ENCODE measurements around the gene KAT2B. TPM values are rescaled to one million over a fixed set of nuclear protein-coding genes. Genes with fewer than 3 reads are reported as not detected.
A peak's percentile ranks its signal among the peaks of the same experiment; 100 is the strongest.

KAT2B gene
- total and polyA plus RNA-seq, 4 donors, result 9.3 to 42.6 (median 17.3) TPM

DNA sequence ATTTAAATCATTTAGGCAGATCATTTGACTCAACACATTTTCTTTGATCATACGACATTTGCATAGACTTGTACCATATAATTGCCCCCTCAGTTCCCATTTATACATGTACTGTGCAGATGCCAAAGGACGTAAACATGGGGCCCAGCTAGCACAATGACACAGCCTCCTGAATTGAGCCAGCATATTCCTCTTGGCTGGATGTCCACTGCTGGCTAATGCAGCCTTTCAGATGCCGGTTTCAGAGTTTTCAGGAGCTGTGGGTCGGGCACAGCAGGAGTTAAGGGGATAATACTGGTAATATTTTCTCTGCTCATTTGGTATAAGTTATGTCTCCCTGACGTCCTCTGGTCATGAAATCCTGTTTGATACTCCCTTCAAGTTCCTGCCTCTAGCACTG, 39.4 kb downstream of the KAT2B start:
- no peak overlapping the region for H3K27ac ChIP-seq (ENCODE audit: low read depth in 1 of 2, low read length in 1 of 2)
- no peaks in the 10 kb centered on the region for H3K9me3 ChIP-seq (ENCODE audit: control insufficient read depth in 4 of 4, insufficient read depth in 3 of 4, low read length in 3 of 4)
- H3K4me3 ChIP-seq, result no peak overlapping the region
- no peak for ATAC-seq (ENCODE audit: insufficient read depth, low FRiP score)
- no peak for DNase-seq
- WGBS, 2 donors, result 94 to 97% methylated on average over 5 of the region's 5 CpGs
- peaks cover 0 to 10% (median 5%) of the 10 kb centered on the region in 5 donors for H3K4me1 ChIP-seq (ENCODE audit: control insufficient read depth in 5 of 5, insufficient read depth in 5 of 5, low read length in 5 of 5)
- TF ChIP-seq, protein P1, sequence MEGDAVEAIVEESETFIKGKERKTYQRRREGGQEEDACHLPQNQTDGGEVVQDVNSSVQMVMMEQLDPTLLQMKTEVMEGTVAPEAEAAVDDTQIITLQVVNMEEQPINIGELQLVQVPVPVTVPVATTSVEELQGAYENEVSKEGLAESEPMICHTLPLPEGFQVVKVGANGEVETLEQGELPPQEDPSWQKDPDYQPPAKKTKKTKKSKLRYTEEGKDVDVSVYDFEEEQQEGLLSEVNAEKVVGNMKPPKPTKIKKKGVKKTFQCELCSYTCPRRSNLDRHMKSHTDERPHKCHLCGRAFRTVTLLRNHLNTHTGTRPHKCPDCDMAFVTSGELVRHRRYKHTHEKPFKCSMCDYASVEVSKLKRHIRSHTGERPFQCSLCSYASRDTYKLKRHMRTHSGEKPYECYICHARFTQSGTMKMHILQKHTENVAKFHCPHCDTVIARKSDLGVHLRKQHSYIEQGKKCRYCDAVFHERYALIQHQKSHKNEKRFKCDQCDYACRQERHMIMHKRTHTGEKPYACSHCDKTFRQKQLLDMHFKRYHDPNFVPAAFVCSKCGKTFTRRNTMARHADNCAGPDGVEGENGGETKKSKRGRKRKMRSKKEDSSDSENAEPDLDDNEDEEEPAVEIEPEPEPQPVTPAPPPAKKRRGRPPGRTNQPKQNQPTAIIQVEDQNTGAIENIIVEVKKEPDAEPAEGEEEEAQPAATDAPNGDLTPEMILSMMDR (IDR thresholded peaks at IDR 0.05; ENCODE audit: control extremely low read depth, extremely low read depth), result no peak
- H3K36me3 ChIP-seq (ENCODE audit: control insufficient read depth in 4 of 4, insufficient read depth in 4 of 4, low read length in 4 of 4), result peaks cover 0 to 2% (median under 1%) of the 10 kb centered on the region in 4 donors
- H3K27me3 ChIP-seq (ENCODE audit: control insufficient read depth in 3 of 3, insufficient read depth in 3 of 3, low read length in 2 of 3), result no peaks in the 10 kb centered on the region
- no peak overlapping the region for H3K9ac ChIP-seq (ENCODE audit: insufficient read depth in 1 of 2, low read length in 2 of 2)

- WGBS, 2 donors, result 17 to 21% methylated on average over 8 of the region's 8 CpGs
- ATAC-seq (ENCODE audit: insufficient read depth, low FRiP score) (no peak), DNase-seq (peak; percentile 18 to 67 (median 34))
- no peak overlapping the region for H3K9ac ChIP-seq (ENCODE audit: insufficient read depth in 1 of 2, low read length in 2 of 2)
- TF ChIP-seq, protein P1 (IDR thresholded peaks at IDR 0.05; ENCODE audit: control extremely low read depth, extremely low read depth), result no peak
- peaks cover 0 to 7% (median 5%) of the 10 kb centered on the region in 5 donors for H3K4me1 ChIP-seq (ENCODE audit: control insufficient read depth in 5 of 5, insufficient read depth in 5 of 5, low read length in 5 of 5)
- H3K4me3 ChIP-seq, result no peak overlapping the region
- peaks cover 0 to 2% (median 0%) of the 10 kb centered on the region in 4 donors for H3K36me3 ChIP-seq (ENCODE audit: control insufficient read depth in 4 of 4, insufficient read depth in 4 of 4, low read length in 4 of 4)
- peak overlapping the region in 1 of 2 donors; percentile 28 for H3K27ac ChIP-seq (ENCODE audit: low read depth in 1 of 2, low read length in 1 of 2)
- H3K27me3 ChIP-seq (ENCODE audit: control insufficient read depth in 3 of 3, insufficient read depth in 3 of 3, low read length in 2 of 3), result no peaks in the 10 kb centered on the region
- no peaks in the 10 kb centered on the region for H3K9me3 ChIP-seq (ENCODE audit: control insufficient read depth in 4 of 4, insufficient read depth in 3 of 4, low read length in 3 of 4)
Observed at GRCh38 chr3:20080956-20081554, 40.8 kb downstream of the KAT2B start.

DNA sequence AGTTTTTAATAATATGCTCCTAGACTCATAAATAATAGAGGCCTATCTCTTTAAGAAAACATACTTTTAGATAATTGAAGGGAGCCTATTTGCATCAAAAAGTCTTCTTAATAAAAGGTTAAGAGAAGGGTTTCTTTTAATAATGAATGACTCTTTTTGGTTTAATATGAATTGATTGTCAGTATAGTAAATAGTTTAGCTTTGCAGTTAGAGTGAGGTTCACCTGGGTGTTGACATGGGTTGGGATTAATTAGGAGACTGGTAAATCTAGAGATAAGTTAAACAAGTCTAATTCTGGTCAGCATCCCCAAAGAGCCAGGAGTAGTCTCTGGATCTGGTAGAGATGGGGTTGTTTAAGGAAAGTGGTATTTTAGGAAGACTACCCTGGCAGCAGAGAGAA, 43.0 kb downstream of the KAT2B start:
- Histone ChIP-seq H3K4me3 (no peak overlapping the region), H3K36me3 (ENCODE audit: control insufficient read depth in 4 of 4, insufficient read depth in 4 of 4, low read length in 4 of 4) (peaks cover 0 to 5% (median 3%) of the 10 kb centered on the region in 4 donors), H3K4me1 (ENCODE audit: control insufficient read depth in 5 of 5, insufficient read depth in 5 of 5, low read length in 5 of 5) (peaks cover 0 to 6% (median 0%) of the 10 kb centered on the region in 5 donors), H3K9me3 (ENCODE audit: control insufficient read depth in 4 of 4, insufficient read depth in 3 of 4, low read length in 3 of 4) (no peaks in the 10 kb centered on the region), H3K27me3 (ENCODE audit: control insufficient read depth in 3 of 3, insufficient read depth in 3 of 3, low read length in 2 of 3) (no peaks in the 10 kb centered on the region), H3K9ac (ENCODE audit: insufficient read depth in 1 of 2, low read length in 2 of 2) (no peak overlapping the region), H3K27ac (ENCODE audit: low read depth in 1 of 2, low read length in 1 of 2) (no peak overlapping the region)
- ATAC-seq (ENCODE audit: insufficient read depth, low FRiP score), result no peak
- no peak for DNase-seq
- TF ChIP-seq, protein P1 (IDR thresholded peaks at IDR 0.05; ENCODE audit: control extremely low read depth, extremely low read depth), result no peak

DNA sequence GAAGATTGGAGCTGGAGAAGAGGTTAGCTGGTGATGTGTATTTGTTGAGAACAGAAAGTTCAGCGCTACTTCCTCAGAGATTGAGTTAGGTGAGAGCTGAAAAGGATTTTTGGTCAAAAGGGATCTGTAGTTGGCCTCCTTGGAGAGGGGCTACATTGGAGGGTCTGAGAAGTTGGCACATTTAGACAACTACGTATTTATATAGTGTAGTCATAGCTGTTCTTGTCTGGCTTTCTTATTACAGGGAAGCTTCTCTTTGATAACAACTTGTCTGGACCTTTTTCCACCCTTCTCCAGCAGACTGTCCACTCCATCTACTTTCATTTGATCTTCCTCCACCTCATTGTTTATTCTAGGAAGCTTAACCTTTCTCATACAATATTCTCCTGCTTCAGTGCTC, 43.7 kb downstream of the KAT2B start:
- 100% methylated on average over 2 of the region's 2 CpGs for WGBS, 2 donors
- TF ChIP-seq, protein P1 (IDR thresholded peaks at IDR 0.05; ENCODE audit: control extremely low read depth, extremely low read depth), result no peak
- H3K9ac ChIP-seq (ENCODE audit: insufficient read depth in 1 of 2, low read length in 2 of 2), result no peak overlapping the region
- DNase-seq (no peak), ATAC-seq (ENCODE audit: insufficient read depth, low FRiP score) (no peak)
- H3K27me3 ChIP-seq (ENCODE audit: control insufficient read depth in 3 of 3, insufficient read depth in 3 of 3, low read length in 2 of 3), result no peaks in the 10 kb centered on the region
- H3K4me1 ChIP-seq (ENCODE audit: control insufficient read depth in 5 of 5, insufficient read depth in 5 of 5, low read length in 5 of 5), result peaks cover 0 to 6% (median 0%) of the 10 kb centered on the region in 5 donors
- H3K9me3 ChIP-seq (ENCODE audit: control insufficient read depth in 4 of 4, insufficient read depth in 3 of 4, low read length in 3 of 4), result no peaks in the 10 kb centered on the region
- H3K36me3 ChIP-seq (ENCODE audit: control insufficient read depth in 4 of 4, insufficient read depth in 4 of 4, low read length in 4 of 4), result peaks cover 0 to 5% (median 3%) of the 10 kb centered on the region in 4 donors
- no peak overlapping the region for H3K4me3 ChIP-seq
- no peak overlapping the region for H3K27ac ChIP-seq (ENCODE audit: low read depth in 1 of 2, low read length in 1 of 2)
